BE2C (cell line): ENCODE measurements around the gene FAM13C. TPM values are rescaled to one million over a fixed set of nuclear protein-coding genes. Genes with fewer than 3 reads are reported as not detected.
"Not testable (repeated sequence)": the region's sequence is repeated elsewhere in the genome, so short reads cannot be mapped to it uniquely, and the experiment has no call there.

Experiments
- DNase-seq: peaks from one replicate; pipeline ENCODE4 v3.0.0-alpha.2; 2020
- H3K27me3 ChIP-seq: fragments of 250-450 bp; sonication (Bioruptor Pico); 2 replicates; pipeline ENCODE4 v1.5.1; 2020; ENCODE audit warnings: mild to moderate bottlenecking
- H3K36me3 ChIP-seq: fragments of 250-450 bp; sonication (Bioruptor Pico); 2 replicates; pipeline ENCODE4 v1.5.1; 2020; ENCODE audit warnings: mild to moderate bottlenecking
- H3K4me1 ChIP-seq: fragments of 250-450 bp; sonication (Bioruptor Pico); 2 replicates; pipeline ENCODE4 v1.5.1; 2020
- H3K4me3 ChIP-seq: 2 replicates; pipeline ENCODE4 v1.5.1; 2011; ENCODE audit warnings: low read depth, low read length
- H3K9me3 ChIP-seq: fragments of 250-450 bp; sonication (Bioruptor Pico); 2 replicates; pipeline ENCODE4 v1.5.1; 2020
- polyA plus RNA-seq: library from polyadenylated mRNA; unstranded; fragments of >200 nt; gene quantifications from one replicate; pipeline ENCODE4 v1.2.1, GENCODE V29; 2012; ENCODE audit warnings: low read depth, missing spikeins; ENCODE audit not compliant: insufficient read length, insufficient read depth
- TF ChIP-seq, protein P1 (sequence below): IDR thresholded peaks from 2 replicates; pipeline ENCODE4 v1.5.1; 2012; ENCODE audit warnings: mild to moderate bottlenecking, low read depth, low read length

Gene FAM13C
- polyA plus RNA-seq: 16.1 TPM

DNA sequence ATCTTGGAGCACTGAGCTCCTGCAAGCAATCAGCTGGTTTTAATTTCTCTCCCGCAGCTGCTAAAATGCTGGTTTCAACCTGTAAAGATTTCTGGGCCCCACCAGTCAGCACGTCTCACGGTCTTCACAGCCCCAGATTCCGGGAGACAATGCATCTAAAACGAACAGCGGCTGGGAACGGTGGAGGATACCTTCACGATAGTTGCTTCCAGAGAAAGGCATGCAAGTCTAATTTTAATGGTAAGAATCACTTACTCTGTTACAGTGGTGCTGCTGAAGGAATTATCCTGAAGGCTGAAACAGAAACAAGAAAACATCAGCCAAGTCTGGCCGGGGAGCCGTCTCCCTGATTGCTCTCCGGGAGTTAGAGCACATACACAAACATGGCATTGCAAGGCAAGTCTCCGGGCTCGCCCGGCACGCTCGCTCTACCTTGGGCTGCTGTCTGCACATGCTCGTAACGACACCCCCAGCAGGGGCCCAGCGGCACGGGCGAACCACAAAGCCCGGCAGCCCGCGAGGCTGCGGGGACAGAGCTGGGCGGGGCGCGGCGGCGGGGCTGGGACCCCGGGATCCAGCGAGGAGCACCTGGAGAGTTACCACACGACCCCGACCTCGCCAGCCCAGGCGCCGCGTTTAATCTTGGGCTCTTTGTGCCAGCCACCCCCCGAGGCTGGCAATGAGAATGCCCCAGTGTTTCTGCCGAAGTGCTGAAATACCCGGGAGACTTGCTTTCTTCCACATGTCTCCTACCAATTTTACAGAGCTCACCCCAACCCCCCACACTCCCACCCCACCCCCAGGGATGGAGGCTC lies at the start of gene FAM13C:
Gene FAM13C (minus strand): TSS at position 406 of the 815 bp plus-strand sequence. CDS start 89 bp downstream, at position 317.
- peak within 1 kb of the TSS; percentile 83 for H3K4me3 ChIP-seq
- peak; percentile 82 for DNase-seq

DNA sequence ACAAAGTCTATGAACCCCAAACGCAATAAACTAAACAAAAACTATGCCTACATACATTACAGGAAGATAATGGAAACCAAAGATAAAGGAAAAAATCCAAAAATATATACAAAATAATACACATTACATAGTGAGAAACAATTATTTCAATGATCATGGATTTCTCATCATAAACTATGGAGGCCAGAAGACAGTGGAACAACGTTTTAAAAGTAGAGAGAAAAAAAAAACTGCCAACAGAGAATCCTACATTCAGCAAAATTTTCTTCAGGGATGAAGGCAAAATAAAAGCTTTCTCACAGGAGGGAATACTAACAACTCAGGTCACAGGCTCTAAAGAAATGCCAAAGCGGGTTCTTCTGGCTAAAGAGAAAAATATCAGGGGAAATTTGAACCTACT lies 42.9 kb upstream of the FAM13C start:
- DNase-seq: no peak
- Histone ChIP-seq H3K27me3 (no peaks in the 10 kb centered on the region), H3K4me3 (no peak overlapping the region), H3K9me3 (no peaks in the 10 kb centered on the region), H3K4me1 (no peaks in the 10 kb centered on the region), H3K36me3 (no peaks in the 10 kb centered on the region)
- TF ChIP-seq, protein P1, sequence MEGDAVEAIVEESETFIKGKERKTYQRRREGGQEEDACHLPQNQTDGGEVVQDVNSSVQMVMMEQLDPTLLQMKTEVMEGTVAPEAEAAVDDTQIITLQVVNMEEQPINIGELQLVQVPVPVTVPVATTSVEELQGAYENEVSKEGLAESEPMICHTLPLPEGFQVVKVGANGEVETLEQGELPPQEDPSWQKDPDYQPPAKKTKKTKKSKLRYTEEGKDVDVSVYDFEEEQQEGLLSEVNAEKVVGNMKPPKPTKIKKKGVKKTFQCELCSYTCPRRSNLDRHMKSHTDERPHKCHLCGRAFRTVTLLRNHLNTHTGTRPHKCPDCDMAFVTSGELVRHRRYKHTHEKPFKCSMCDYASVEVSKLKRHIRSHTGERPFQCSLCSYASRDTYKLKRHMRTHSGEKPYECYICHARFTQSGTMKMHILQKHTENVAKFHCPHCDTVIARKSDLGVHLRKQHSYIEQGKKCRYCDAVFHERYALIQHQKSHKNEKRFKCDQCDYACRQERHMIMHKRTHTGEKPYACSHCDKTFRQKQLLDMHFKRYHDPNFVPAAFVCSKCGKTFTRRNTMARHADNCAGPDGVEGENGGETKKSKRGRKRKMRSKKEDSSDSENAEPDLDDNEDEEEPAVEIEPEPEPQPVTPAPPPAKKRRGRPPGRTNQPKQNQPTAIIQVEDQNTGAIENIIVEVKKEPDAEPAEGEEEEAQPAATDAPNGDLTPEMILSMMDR: no peak

More for the DNA sequence above, at the start of gene FAM13C:
- TF ChIP-seq, protein P1: no peak
- H3K4me1 ChIP-seq: no peaks in the 10 kb centered on the region; the same call in 1 of the 2 replicates
- no peaks in the 10 kb centered on the region for H3K27me3 ChIP-seq
- H3K36me3 ChIP-seq: no peaks in the 10 kb centered on the region
- no peaks in the 10 kb centered on the region for H3K9me3 ChIP-seq

DNA sequence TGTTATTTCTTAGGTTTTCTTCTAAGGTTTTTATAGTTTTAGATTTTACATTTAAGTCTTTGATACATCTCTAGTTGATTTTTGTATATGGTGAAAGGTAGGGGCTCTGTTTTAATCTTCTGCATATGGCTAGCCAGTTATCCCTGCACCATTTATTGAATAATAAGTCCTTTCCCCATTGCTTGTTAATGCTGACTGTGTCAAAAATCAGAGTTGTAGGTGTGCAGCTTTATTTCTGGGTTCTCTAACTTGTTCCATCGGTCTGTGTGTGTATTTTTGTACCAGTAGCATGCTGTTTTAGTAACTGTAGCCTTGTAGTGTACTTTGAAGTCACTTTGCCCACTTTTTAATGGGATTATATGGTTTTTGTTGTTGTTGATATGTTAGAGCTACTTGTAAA lies 37.9 kb upstream of the FAM13C start:
- H3K36me3 ChIP-seq: no peaks in the 10 kb centered on the region
- no peak overlapping the region for H3K4me3 ChIP-seq
- no peaks in the 10 kb centered on the region for H3K9me3 ChIP-seq
- H3K4me1 ChIP-seq: no peaks in the 10 kb centered on the region
- H3K27me3 ChIP-seq: no peaks in the 10 kb centered on the region
- TF ChIP-seq, protein P1: no peak
- no peak for DNase-seq

DNA sequence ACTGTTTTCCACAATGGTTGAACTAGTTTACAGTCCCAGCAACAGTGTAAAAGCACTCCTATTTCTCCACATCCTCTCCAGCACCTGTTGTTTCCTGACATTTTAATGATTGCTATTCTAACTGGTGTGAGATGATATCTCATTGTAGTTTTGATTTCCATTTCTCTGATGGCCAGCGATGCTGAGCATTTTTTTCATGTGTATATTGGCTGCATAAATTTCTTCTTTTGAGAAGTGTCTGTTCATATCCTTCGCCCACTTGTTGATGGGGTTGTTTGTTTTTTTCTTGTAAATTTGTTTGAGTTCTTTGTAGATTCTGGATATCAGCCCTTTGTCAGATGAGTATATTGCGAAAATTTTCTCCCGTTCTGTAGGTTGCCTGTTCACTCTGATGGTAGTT lies 37.0 kb upstream of the FAM13C start:
- H3K27me3 ChIP-seq, H3K4me3 ChIP-seq, H3K4me1 ChIP-seq, H3K9me3 ChIP-seq, DNase-seq, H3K36me3 ChIP-seq: not testable (repeated sequence)

DNA sequence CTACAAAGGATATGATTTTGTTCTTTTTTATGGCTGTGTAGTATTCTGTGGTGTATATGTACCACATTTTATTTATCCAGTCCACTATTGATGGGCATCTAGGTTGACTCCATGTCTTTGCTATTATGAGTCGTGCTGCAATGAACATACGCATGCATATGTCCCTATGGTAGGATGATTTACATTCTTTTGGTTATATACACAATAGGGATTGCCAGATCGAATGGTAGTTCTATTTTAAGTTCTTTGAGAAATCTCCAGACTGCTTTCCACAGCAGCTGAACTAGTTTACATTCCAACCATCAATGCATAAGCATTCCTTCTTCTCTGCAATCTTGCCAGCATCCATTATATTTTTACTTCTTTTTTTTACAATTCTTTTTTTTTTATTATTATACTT lies 35.6 kb upstream of the FAM13C start:
- DNase-seq: no peak

DNA sequence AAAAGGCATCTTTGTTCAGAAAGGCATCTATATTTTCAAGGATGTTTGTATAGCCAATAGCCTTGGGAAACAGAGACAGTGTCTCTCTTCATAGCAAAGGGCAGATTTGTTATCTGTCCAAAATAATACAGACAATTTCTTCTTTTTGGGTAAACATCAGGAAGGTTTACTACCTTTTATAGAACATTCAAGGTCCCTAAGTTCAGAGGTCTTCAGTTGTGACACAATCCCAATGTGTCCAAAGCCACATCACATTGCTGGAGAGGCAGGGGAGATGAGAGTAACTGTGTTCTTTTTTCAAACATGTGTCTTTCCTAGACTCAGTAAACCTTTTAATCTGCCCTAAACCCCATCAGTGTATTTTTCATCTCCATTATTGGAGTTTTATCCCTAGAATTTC lies 33.6 kb upstream of the FAM13C start:
- no peaks in the 10 kb centered on the region for H3K36me3 ChIP-seq
- H3K4me3 ChIP-seq: no peak overlapping the region
- no peaks in the 10 kb centered on the region for H3K9me3 ChIP-seq
- no peaks in the 10 kb centered on the region for H3K27me3 ChIP-seq
- TF ChIP-seq, protein P1: no peak
- H3K4me1 ChIP-seq: no peaks in the 10 kb centered on the region
- DNase-seq: no peak

More for the DNA sequence above, 35.6 kb upstream of the FAM13C start:
- Histone ChIP-seq H3K4me3 (no peak overlapping the region), H3K36me3 (no peaks in the 10 kb centered on the region), H3K27me3 (no peaks in the 10 kb centered on the region), H3K9me3 (no peaks in the 10 kb centered on the region), H3K4me1 (no peaks in the 10 kb centered on the region)
- TF ChIP-seq, protein P1: no peak
